HG02678 (cell line): ENCODE results near the gene LRSAM1.
"Not testable (repeated sequence)": the region's sequence is repeated elsewhere in the genome, so short reads cannot be mapped to it uniquely, and the experiment has no call there.

Experiments used
- ATAC-seq: cut with Tn5 transposase; IDR thresholded peaks from one replicate; pipeline ENCODE4 v1.9.1; 2021; ENCODE audit warnings: mild to moderate bottlenecking, moderate library complexity; ENCODE audit not compliant: unreplicated experiment

The LRSAM1 gene

GRCh38 chr9:127455324-127455992 lies 4.1 kb downstream of the LRSAM1 start:
- no peak for ATAC-seq

- no peak for ATAC-seq
Observed at GRCh38 chr9:127457191-127457878, 6.0 kb downstream of the LRSAM1 start.

GRCh38 chr9:127458921-127459320 lies 7.6 kb downstream of the LRSAM1 start:
- no peak for ATAC-seq

DNA sequence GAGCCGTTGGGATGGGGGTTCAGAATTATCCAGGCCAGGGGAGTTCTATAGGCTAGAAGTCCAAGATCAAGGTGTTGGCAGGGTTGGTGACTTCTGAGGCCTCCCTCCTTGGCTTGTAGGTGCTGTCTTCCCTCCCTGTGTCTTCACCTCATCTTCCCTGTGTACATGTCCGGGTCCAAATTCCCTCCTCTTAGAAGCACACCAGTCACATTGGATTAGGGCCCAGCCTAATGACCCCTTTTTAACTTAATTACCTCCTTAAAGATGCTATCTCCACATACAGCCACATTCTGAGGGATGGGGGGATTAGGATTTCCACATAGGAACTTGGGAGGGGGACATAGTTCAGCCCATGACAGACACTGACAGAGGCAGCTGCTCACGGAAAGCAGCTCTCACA lies 12.1 kb downstream of the LRSAM1 start:
- no peak for ATAC-seq

DNA sequence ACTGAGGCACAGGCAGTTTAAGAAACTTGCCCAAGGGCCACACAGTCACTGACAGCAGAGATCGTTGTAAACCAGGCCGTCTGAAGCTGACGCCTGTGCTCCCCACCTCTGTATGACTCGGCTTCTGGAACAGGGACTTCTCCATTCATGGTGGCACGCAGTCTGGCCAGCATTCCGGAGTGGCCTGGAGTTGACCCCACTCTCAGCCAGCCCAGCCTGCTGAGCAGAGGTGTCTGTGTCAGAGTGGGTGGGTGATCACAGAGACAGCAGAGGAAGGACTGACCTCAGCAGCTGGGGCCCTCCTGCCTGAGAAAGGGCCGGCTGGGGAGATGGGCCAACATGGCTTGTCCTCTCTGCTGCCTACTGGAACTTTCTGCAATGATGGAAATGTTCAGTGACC lies 12.6 kb downstream of the LRSAM1 start:
- ATAC-seq, result no peak

- ATAC-seq, result not testable (repeated sequence)
Observed at GRCh38 chr9:127466407-127466917, 15.2 kb downstream of the LRSAM1 start.

- no peak for ATAC-seq
Observed at GRCh38 chr9:127467621-127468020, 16.3 kb downstream of the LRSAM1 start.

- ATAC-seq, result no peak
Observed at GRCh38 chr9:127470662-127471061, 19.4 kb downstream of the LRSAM1 start.

DNA sequence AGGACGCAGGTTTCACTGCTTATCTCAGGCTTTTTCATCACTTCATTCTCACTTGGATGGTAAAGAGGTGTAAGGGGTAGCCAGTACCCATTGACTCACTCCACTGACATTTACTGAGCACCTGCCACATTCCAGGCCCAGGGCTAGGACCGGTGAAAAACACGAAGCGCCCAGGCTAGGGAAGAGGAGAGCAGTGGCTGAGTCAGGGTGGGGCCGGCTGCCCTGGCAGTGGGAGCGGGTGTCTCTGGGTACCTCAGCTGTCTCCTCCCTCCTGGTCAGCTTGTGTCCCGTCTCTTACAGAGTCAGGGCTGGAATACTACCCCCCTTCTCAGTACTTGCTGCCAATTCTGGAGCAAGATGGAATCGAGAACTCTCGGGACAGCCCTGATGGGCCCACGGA lies 22.2 kb downstream of the LRSAM1 start:
- ATAC-seq, result no peak

DNA sequence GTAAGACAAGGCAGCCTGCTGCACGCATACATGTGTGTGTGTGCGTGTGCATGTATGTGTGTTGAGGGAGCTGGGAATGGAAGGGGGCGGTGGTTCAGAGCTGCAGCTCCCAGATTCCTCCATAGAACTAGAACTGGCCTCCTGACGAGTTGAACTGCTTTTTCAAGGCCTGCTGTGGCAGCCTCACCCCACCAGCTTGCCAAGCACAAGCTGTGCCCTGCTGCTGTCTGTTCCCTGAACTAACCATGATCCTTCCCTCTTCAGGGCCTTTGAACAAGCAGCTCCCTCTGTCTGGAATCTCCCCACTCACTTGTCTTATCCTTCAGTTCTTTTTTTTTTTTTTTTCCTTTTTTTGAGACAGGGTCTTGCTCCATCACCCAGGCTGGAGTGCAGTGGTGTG lies 22.6 kb downstream of the LRSAM1 start:
- no peak for ATAC-seq

- ATAC-seq, result no peak
Observed at GRCh38 chr9:127474592-127474991, 23.3 kb downstream of the LRSAM1 start.

DNA sequence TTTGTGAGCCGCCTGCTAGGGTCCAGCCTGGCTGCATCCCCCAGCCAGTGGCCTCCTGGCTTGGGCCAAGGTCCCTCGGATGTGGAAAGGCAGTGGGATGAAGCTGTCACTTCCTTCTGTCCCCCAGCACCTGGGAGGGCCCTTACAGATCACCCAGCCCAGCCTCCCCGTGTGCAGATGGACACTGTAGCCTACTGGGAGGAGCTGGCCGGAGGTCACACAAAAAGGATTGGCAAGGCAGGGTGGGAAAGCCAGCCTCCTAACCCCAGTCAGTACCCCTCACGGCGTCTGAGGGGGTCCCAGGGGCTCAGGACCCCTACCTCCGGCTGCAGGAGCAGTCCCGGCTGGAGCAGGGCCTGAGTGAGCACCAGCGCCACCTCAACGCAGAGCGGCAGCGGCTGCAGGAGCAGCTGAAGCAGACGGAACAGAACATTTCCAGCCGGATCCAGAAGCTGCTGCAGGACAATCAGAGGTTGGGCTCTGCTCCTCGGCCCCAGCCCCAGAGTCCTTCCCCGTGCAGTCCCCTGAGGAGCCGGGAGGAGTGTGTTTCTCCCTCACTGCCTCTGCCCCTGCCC lies 28.3 kb downstream of the LRSAM1 start:
- no peak for ATAC-seq

DNA sequence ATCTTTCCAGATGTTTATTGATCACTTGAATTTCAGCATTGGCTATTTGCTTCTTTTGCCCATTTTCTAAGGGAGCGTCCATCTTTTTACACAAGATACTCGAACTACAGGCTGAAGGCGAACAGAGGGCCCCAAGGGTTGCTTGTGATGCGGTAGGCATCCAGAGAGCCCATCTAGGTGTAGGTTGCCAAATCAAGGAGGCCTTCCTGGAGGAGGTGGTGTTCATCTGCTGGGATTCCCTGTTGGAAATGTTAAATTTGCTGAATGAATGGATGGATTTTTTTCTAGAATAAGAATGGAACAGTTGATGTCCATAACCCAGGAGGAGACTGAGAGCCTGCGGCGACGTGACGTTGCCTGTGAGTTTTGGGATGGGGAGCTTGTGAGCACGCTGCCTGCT lies 31.4 kb downstream of the LRSAM1 start:
- ATAC-seq, result no peak

DNA sequence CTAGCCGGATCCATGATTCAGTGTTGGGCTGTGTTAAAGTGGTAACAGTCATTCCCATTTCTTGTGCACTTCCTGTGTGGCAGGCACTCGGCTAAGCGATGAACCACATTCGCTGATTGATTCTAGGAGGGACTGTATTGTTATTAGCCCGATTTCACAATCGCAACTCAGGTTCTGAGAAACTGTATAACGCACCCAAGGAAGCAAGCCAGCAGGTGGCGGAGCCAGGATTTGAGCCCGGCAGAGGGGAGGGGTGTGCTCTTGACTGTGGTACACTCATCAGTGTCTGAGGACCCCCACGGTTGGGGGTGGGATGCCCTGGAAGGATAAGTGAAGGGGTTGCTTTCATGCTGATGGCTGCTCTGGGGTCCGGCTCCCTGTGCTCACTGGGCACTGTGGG lies 34.7 kb downstream of the LRSAM1 start:
- no peak for ATAC-seq

DNA sequence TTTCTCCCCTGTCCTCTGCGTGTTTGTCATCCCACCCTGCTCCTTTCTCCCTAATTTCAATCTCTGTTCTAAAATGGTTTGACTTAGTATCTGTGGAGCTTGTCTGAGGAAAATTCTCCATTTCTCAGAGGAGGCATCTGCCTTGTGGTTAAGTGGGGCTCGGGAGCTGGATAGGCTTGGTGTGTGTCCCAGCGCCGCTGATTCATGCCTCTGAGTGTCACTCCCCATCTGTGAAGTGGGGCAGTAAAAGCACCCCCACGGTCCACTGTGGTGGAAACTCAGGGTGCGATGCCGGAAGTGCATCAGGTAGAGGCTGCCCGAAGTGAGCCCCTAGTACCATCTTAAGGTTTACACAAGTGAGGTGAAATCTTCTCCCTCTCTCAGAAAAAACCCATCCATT lies 37.6 kb downstream of the LRSAM1 start:
- ATAC-seq, result no peak

DNA sequence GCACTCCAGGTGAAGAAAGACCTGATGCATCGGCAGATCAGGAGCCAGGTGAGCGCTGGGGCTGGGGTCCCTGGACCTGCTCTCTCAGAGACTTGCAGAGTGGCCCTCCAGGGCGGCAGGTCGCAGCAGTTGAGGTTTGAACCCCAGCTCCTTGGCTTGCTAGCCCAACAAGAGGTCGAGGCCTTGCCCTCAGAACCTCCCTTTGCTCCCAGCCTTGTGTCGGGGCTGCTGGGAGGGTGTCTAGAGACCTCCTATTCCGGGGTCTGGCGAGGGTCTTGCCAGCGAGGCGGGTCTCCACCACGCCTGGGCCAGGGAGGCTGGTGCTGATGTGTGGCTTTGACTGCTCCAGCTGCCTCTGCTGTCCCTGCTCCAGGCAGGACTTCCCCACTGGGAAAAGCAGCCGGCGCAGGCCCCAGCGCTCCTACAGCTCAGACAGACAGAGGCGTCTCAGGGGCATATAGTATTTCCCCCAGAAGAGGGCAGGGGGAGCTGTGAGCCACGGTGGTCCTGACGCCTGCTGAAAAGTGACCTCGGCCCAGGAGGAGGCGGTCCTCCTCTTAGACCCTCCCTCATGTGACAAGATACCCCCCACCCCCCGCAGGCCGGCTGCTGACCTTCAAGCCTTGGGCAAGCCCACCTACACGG lies 38.3 kb downstream of the LRSAM1 start:
- ATAC-seq, result no peak

- no peak for ATAC-seq
Observed at GRCh38 chr9:127490535-127491230, 39.4 kb downstream of the LRSAM1 start.

- no peak for ATAC-seq
Observed at GRCh38 chr9:127491516-127491915, 40.2 kb downstream of the LRSAM1 start.

DNA sequence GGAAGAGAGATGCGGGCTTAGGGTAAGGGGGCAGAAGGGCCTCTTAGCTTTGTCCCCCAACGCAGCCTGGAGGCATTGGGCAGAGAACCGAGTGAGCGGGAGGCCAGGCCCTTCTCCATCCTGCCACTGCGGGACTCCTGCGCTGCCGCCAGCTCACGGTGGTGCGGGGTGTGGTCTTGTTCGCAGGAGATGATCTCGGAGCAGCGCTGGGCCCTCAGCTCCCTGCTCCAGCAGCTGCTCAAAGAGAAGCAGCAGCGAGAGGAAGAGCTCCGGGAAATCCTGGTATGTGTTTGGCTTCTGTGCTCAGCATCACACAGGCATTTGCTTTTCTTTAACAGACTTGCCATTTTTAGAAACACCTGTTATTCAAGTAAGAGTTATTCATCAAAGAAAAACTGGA lies 41.3 kb downstream of the LRSAM1 start:
- ATAC-seq, result no peak

GRCh38 chr9:127493592-127494303 lies 42.4 kb downstream of the LRSAM1 start:
- ATAC-seq, result no peak
